ENCODE measurements around the gene LAYN.

The LAYN gene

GRCh38 chr11:111512296-111513239, 28.0 kb upstream of the LAYN start, which contains the start of gene BTG4:
Gene BTG4, minus strand, starts transcription at chr11:111512386. Its CDS starts 13,610 bp downstream, at chr11:111498776.
- TF ChIP-seq CTCF (IDR thresholded peaks at IDR 0.05; ENCODE audit: low read length, missing control alignments), result no peak
- no peak for DNase-seq (ENCODE audit: low read depth)
- peak within 1 kb of the TSS; percentile 48 for H3K4me3 ChIP-seq (replicated peaks; ENCODE audit: low read depth, low read length)

DNA sequence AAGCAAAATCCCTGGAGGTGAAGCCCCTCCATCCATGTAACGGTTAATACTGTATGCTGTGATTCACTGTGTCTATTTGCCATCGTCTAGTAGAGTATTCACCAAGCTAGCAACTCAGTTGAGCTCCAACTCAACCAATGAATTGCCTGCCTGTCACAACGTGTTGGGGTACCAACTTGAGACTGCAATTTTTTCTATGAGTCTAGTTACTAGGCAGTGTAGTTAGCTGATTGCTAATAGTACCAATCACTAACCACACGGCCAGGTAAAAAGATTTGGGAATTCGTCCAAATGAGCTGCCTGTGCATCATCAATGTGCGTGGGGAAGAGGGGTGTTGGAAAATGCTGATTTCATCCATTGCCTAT, 27.3 kb upstream of the LAYN start:
- no peak overlapping the region for H3K4me3 ChIP-seq (replicated peaks; ENCODE audit: low read depth, low read length)
- no peak for DNase-seq (ENCODE audit: low read depth)
- TF ChIP-seq CTCF (IDR thresholded peaks at IDR 0.05; ENCODE audit: low read length, missing control alignments), result no peak

DNA sequence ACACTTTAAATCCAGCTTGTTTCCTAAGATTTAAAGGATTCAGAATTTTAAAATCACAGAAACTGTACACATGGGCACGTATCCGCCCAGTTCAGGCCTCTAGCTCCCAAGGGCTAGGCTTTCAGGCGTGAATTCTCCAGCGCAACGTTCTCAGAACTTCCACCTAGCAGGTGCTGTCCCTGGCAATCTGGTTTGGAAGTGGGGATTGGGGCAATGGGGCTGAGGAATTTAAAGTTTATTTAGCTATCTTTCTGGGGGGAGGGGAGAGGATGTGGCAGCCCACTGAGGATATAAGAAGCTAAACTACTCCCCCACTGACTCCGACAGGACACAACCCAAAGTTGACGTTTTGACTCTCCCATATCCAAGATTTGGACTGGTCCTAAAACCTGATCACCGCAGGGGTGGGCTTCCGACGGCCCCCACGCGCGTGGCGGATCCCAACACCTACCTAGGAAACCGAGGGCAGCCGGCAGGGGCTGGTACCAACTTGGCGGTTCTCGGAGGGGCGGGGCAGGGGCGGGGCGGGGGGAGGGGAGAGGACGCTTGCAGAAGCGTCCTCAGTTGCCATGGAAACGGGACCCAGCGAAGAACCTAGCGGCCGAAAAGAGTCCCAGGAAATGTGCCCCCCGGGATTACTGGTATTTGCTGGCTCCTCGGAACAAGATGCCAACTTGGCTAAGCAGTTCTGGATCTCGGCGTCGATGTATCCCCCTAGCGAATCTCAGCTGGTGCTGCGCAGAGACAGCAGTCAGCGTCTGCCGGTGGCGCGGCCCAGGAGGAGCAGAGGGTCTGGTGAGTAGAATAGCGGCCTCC, 26.1 kb upstream of the LAYN start, which contains the start of gene HOATZ:
TSS of gene HOATZ (plus strand) at position 563 of the 816 bp plus-strand sequence. CDS start at position 570, 7 bp downstream.
- DNase-seq (ENCODE audit: low read depth), result no peak
- peak; percentile 13 for TF ChIP-seq CTCF (IDR thresholded peaks at IDR 0.05; ENCODE audit: low read length, missing control alignments)
- no peak within 1 kb of the TSS for H3K4me3 ChIP-seq (replicated peaks; ENCODE audit: low read depth, low read length)

GRCh38 chr11:111515591-111515990, 24.9 kb upstream of the LAYN start:
- DNase-seq (ENCODE audit: low read depth), result no peak
- no peak overlapping the region for H3K4me3 ChIP-seq (replicated peaks; ENCODE audit: low read depth, low read length)
- no peak for TF ChIP-seq CTCF (IDR thresholded peaks at IDR 0.05; ENCODE audit: low read length, missing control alignments)

DNA sequence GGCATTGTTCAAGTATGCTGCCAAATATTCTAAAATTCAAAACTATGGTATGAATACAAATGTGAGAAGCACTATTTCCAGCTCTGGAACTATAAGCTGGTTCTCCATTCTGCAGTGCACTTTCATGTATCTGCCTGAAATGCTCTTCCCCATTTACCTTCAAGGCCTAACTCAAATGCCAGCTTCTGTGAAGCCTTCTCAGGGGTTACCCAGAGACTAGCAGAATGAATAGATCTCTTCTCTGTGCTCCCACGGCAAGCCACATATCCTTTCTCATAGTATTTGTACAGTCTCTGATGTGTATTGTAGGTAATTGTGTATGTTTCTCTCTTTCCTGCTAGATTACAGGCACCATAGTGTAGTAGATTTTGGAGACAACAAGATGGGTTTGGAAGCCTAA, 21.9 kb upstream of the LAYN start:
- DNase-seq (ENCODE audit: low read depth), result no peak
- no peak overlapping the region for H3K4me3 ChIP-seq (replicated peaks; ENCODE audit: low read depth, low read length)
- no peak for TF ChIP-seq CTCF (IDR thresholded peaks at IDR 0.05; ENCODE audit: low read length, missing control alignments)

DNA sequence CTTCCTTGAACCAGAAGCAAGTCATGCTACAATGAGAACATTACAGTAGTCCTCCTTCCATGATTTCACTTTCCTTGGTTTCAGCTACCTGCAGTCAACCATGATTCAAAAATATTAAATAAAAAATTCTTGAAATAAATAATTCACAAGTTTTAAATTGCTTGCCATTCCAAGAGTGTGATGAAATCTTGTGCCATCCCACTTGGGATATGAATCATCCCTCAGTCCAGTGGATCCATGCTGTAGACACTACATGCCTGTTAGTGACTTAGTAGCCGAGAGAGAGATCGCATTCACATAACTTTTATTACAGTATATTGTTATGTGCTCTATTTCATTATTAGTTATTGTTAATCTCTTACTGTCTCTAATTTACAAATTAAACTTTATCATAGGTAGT, 20.0 kb upstream of the LAYN start:
- H3K4me3 ChIP-seq (replicated peaks; ENCODE audit: low read depth, low read length), result no peak overlapping the region
- DNase-seq (ENCODE audit: low read depth), result peak; percentile 40
- TF ChIP-seq CTCF (IDR thresholded peaks at IDR 0.05; ENCODE audit: low read length, missing control alignments), result no peak
